Measurements from ENCODE around the gene PAPLN. TPM values are rescaled to one million over a fixed set of nuclear protein-coding genes. Genes with fewer than 3 reads are reported as not detected.

PAPLN gene
- total RNA-seq, 2 donors from 2014 or later = 9.6 to 13.5 TPM

GRCh38 chr14:73209953-73210352, 27.4 kb upstream of the PAPLN start:
- Histone ChIP-seq H3K36me3 (replicated peaks in 1 of 2; ENCODE audit: insufficient read depth in 1 of 2, low read depth in 2 of 2) (peaks cover 0 to 34% of the 10 kb centered on the region in 2 donors), H3K27ac (no peak overlapping the region), H3K4me1 (no peaks in the 10 kb centered on the region), H3K4me3 (no peak overlapping the region), H3K27me3 (no peaks in the 10 kb centered on the region), H3K9me3 (no peaks in the 10 kb centered on the region)
- 40 to 41% methylated on average over 2 of the region's 2 CpGs for WGBS, 2 donors
- no peak for ATAC-seq
- no peak for DNase-seq
- intact Hi-C loops (cut with DNase I) = no loop called here
- TF ChIP-seq CTCF (IDR thresholded peaks at IDR 0.05) (no peak), POLR2A (IDR thresholded peaks at IDR 0.05) (no peak)

- H3K27me3 ChIP-seq = no peaks in the 10 kb centered on the region
- ATAC-seq (no peak), DNase-seq (no peak)
- no peak overlapping the region for H3K4me3 ChIP-seq
- TF ChIP-seq POLR2A (IDR thresholded peaks at IDR 0.05) (no peak), CTCF (IDR thresholded peaks at IDR 0.05) (no peak)
- no peaks in the 10 kb centered on the region for H3K4me1 ChIP-seq
- H3K27ac ChIP-seq = no peak overlapping the region
- peaks cover 0 to 33% of the 10 kb centered on the region in 2 donors for H3K36me3 ChIP-seq (replicated peaks in 1 of 2; ENCODE audit: insufficient read depth in 1 of 2, low read depth in 2 of 2)
- intact Hi-C loops (cut with DNase I) = no loop called here
- H3K9me3 ChIP-seq = no peaks in the 10 kb centered on the region
- 93 to 96% methylated on average over 7 of the region's 7 CpGs for WGBS, 2 donors
These were observed 25.9 kb upstream of the PAPLN start for GRCh38 chr14:73211251-73212040.

DNA sequence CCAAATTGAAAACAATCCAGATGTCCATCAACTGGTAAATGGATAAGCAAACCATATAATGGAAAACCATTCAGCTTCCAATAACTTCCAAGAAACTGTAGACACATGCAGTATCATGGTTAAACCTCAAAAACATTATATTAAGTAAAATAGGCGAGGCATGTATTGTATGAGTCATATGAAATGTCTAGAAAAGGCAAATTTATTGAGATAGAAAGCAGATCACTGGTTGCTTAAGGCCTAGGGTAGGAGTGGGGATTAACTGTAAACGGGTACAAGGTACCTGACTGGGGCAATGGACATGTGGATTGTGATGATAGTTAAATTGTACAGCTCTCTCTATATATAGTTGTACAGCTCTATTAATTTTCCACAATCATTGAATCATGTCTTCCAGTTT, 21.3 kb upstream of the PAPLN start:
- Histone ChIP-seq H3K4me1 (no peaks in the 10 kb centered on the region), H3K36me3 (replicated peaks in 1 of 2; ENCODE audit: insufficient read depth in 1 of 2, low read depth in 2 of 2) (peaks cover 0 to 29% of the 10 kb centered on the region in 2 donors), H3K9me3 (no peaks in the 10 kb centered on the region), H3K4me3 (no peak overlapping the region), H3K27ac (no peak overlapping the region), H3K27me3 (no peaks in the 10 kb centered on the region)
- TF ChIP-seq POLR2A (IDR thresholded peaks at IDR 0.05) (no peak), CTCF (IDR thresholded peaks at IDR 0.05) (no peak)
- intact Hi-C loops (cut with DNase I) = no loop called here
- no peak for ATAC-seq
- DNase-seq = no peak
- 96 to 100% methylated on average over 2 of the region's 2 CpGs for WGBS, 2 donors

GRCh38 chr14:73217411-73217810, 19.9 kb upstream of the PAPLN start:
- H3K4me3 ChIP-seq = no peak overlapping the region
- no peak for TF ChIP-seq CTCF (IDR thresholded peaks at IDR 0.05)
- TF ChIP-seq POLR2A (IDR thresholded peaks at IDR 0.05) = no peak
- 86 to 93% methylated on average over 1 of the region's 1 CpG for WGBS, 2 donors
- H3K27ac ChIP-seq = no peak overlapping the region
- no peaks in the 10 kb centered on the region for H3K27me3 ChIP-seq
- no peaks in the 10 kb centered on the region for H3K4me1 ChIP-seq
- ATAC-seq (no peak), DNase-seq (no peak)
- H3K36me3 ChIP-seq (replicated peaks in 1 of 2; ENCODE audit: insufficient read depth in 1 of 2, low read depth in 2 of 2) = peaks cover 0 to 29% of the 10 kb centered on the region in 2 donors
- intact Hi-C loops (cut with DNase I) = no loop called here
- H3K9me3 ChIP-seq = no peaks in the 10 kb centered on the region

GRCh38 chr14:73220061-73220460, 17.2 kb upstream of the PAPLN start:
- Histone ChIP-seq H3K27ac (no peak overlapping the region), H3K9me3 (no peaks in the 10 kb centered on the region), H3K36me3 (replicated peaks in 1 of 2; ENCODE audit: insufficient read depth in 1 of 2, low read depth in 2 of 2) (peaks cover 0 to 16% of the 10 kb centered on the region in 2 donors), H3K4me3 (no peak overlapping the region), H3K4me1 (no peaks in the 10 kb centered on the region), H3K27me3 (no peaks in the 10 kb centered on the region)
- 91 to 95% methylated on average over 4 of the region's 4 CpGs for WGBS, 2 donors
- intact Hi-C loops (cut with DNase I) = no loop called here
- DNase-seq = no peak
- no peak for ATAC-seq
- TF ChIP-seq POLR2A (IDR thresholded peaks at IDR 0.05) = no peak
